CD1c-positive myeloid dendritic cell (primary cell): ENCODE measurements around the gene STK10.
"Not testable (repeated sequence)": the region's sequence is repeated elsewhere in the genome, so short reads cannot be mapped to it uniquely, and the experiment has no call there.

Source experiments
- DNase-seq: peaks from one replicate; pipeline ENCODE4 v3.0.0-alpha.2; 2016; ENCODE audit errors: extremely low spot score

STK10 gene

DNA sequence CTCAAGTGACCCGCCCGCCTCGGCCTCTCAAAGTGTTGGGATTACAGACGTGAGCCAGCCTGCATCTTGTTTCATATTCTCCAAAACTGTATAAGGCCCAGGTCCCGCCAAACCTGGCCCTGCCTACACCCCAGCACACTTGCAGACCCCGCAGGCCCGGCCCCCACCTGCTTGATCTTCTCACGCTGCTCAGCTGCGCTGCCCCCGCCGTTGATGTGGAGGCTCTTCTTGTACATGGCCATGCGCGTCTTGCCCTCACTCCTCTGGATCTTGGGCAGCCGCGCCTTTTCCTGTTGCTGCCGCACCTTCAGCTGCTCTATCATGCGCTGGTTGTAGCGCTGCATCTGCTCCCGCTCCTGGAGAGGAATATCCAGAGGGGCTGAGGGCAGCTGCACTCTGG lies 132.6 kb downstream of the STK10 start:
- DNase-seq: no peak

- DNase-seq: no peak
These were observed 133.3 kb downstream of the STK10 start for GRCh38 chr5:172054611-172055153.

- DNase-seq: peak; percentile 39
These were observed 135.4 kb downstream of the STK10 start for GRCh38 chr5:172052450-172053236.

DNA sequence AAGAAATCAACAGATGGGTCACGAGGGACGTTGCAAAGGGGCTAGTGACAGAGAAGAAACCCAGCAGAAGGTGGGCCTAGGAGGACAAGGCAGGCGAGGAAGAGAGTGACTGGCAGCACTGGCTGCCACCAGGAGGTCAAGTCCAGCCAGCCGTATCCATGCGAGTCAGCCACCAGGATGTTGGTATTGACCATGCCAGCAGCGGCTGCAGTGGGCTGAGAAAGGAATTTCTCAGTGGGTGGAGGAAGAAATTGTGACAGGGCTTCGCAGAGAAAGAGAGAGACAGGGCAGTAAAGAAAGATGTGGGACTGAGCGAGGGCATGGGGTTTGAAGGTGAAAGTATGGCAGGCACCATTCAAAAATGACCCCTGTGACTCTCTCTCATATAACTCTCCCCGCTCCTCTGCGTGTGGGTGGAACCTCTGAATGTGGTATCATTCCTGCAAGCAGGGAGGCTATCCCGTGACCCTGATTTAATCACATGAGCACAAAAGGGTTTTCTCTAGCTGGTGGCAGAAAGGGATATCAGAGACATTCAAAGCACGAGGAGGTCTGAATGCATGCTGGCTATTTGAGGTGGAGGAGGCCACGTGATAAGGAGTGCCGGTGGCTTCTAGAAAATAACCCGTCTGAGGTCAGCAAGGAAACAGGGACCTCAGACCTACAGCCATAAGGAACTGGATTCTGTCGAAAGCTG lies 136.2 kb downstream of the STK10 start:
- no peak for DNase-seq

DNA sequence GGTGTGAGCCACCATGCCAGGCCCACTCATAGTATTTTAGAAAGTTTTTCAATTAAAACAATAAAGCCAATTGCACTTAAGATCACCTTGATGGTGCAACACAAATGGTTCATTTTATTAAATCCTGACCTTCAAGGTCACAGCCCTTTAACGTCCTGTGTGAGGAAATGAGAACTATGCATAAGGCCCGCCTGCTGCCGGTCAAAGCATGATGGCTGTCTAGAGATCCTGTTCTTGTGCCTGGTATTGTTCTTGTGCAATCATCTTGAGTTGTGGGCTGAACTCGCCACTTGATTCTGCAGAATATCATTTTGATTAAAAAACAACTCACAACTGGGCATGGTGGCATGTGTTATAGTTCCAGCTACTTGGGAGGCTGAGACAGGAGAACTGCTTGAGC lies 137.9 kb downstream of the STK10 start:
- peak; percentile 61 for DNase-seq

- DNase-seq: no peak
These were observed 138.7 kb downstream of the STK10 start for GRCh38 chr5:172049226-172049796.

DNA sequence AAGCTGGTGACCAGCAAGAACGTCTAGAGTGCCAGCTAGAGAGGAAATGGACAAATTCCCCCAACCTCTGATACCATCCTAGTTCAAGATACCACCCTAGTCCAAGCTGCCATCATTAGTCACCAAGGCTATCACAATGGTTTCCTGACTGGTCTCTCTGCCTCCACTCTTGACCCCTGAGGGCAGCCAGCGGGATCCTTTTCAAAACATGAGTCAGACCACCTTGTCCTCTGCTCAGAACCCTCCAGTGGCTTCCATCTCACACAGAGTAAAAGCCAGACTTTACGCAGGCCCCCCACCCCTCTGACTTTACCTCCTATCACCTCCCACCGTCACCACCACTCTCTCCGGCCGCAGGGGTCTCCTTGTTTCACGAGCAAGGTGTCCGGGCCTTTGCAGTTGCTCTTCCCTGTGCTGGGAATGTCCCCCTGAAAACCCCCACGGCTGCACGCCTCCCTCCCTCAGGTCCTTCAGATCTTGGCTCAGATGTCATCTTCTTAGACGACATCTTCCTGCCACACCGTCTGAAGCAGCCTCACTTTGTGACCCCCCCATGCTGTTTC lies 139.4 kb downstream of the STK10 start:
- peak; percentile 17 for DNase-seq

GRCh38 chr5:172048170-172048422 lies 139.9 kb downstream of the STK10 start:
- DNase-seq: no peak

DNA sequence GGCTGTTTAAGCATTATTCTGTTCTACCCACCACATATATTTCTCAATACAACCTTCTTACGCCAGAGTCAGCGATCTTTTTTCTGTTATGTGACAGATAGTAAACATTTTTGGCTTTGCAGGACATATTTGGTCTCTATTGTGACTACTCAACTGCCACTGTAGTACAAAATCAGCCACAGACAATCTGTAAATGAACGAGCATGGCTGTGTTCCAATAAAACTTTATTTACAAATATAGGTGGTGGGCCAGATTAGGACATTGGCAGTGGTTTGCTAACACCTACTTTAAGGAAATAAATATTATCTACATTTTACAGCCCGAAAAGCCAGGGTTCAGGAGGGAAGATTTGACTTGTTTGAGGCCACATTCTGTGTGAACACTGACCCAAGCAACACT lies 141.4 kb downstream of the STK10 start:
- no peak for DNase-seq

- DNase-seq: no peak
These were observed 142.8 kb downstream of the STK10 start for GRCh38 chr5:172045315-172045632.

DNA sequence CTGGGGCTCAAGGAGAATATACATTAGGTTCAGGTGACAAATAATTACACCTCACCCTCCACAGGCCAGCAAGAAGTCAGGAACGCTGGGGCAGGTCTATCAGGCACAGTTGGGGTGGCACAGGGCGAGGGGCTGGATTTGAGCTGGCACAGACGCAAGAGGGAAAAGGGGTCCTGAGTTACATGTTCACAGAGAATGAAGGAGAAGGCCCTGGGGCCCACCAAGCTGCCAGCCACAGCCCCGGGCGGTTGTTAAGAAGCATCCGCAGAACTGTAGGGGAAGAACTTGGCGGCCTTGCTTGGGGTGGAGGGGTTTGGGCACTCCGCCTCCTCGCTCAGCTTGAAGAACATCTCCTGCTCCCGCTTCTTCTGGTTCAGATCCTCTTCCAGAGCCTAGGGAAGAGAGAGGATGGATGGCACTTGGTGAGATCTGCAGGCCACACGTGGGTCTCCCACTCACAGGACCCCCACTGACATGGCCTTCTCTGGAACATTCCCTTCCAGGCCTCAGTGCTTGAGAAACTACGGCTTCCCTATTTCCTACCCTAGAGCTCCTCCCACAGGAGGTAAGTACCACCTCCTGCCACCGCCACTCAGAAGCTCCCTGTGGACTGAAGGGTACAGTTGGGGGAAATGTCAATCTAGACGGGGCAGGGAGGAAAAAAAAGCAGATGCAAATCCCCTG lies 143.3 kb downstream of the STK10 start:
- no peak for DNase-seq

- DNase-seq: no peak
These were observed 144.2 kb downstream of the STK10 start for GRCh38 chr5:172043865-172044264.

- no peak for DNase-seq
These were observed 145.8 kb downstream of the STK10 start for GRCh38 chr5:172042183-172042582.

DNA sequence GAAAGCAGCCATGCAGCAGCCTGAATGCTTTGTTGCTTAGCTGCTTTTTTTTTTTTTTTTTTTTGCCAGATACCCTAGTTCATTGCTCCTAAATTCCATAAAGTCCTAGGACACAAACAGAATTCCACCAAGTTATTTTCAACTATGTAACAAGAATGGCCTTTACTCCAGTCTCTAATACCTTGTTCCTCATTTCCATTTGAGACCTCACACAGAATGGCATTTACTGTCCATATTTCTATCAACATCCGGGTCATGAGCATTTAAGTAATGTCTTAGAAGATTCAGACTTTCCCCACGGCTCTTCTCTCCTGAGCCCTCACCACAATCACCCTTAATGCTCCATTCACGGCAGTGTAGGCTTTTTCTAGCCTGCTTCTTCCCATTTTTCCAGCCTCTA lies 149.9 kb downstream of the STK10 start:
- DNase-seq: no peak

GRCh38 chr5:172035049-172035448 lies 153.0 kb downstream of the STK10 start:
- DNase-seq: no peak

DNA sequence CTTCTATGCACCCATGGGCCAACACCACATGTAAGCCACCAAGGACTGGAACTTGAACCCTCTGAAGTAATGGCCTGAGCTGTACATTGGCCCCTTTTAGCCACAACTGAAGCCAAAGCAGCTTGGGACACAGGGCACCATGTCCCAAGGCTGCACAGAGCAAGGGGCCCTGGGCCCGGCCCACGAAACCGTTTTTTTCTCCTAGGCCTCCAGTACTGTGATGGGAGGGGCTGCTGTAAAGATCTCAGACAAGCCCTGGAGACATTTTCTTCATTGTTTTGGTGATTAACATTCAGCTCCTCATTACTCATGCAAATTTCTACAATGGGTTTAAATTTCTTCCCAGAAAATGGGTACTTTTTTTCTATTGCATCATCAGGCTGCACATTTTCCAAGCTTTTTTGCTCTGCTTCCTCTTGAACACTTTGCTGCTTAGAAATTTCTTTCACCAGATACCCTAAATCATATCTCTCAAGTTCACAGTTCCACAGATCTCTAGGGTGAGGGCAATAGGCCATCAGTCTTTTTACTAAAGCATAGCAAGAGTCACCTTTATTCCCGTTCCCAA lies 156.0 kb downstream of the STK10 start:
- no peak for DNase-seq

DNA sequence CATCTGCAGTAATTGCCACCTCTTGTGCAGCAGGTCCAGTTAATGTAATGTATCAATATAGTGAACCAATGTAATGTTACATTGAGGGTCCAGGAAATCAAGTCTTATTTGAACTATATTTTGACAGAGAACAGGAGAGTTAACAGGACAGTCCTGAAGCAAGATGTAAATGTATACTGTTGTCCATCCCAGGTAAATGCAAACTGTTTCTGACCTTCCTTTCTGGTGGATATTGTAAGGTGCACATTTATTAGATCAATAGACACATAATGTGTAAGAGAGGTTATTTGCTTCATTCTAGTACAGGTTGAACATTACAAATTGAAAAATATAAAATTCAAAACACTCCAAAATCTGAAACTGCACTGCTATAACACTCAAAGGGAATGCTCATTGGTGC lies 158.1 kb downstream of the STK10 start:
- no peak for DNase-seq

- DNase-seq: no peak
These were observed 159.9 kb downstream of the STK10 start for GRCh38 chr5:172028167-172028566.

DNA sequence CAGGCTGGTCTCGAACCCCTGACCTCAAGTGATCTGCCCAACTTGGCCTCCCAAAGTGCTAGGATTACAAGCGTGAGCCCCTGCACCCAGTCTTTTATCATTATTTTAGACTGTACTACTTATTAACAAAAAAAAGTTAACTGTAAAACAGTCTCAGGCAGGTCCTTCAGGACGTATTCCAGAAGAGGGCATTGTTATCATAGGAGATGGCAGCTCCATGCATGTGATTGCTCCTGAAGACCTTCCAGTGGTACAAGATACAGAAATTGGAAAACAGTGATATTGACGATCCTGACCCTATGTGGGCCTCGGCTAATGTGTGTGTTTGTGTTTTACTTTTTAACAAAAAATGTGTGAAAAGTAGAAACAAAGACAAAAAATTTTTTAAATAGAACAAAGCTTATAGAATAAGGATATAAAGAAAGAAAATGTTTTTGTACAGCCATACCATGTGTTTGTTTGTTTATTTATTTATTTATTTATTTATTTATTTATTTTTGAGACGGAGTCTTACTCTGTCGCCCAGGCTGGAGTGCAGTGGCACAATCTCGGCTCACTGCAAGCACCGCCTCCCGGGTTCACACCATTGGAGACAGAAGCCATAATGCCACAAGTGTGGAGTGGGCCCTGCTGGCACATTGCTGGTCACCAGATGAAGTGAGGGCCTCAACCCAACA lies 167.8 kb downstream of the STK10 start:
- not testable (repeated sequence) for DNase-seq

- DNase-seq: no peak
These were observed 172.7 kb downstream of the STK10 start for GRCh38 chr5:172015346-172015745.

DNA sequence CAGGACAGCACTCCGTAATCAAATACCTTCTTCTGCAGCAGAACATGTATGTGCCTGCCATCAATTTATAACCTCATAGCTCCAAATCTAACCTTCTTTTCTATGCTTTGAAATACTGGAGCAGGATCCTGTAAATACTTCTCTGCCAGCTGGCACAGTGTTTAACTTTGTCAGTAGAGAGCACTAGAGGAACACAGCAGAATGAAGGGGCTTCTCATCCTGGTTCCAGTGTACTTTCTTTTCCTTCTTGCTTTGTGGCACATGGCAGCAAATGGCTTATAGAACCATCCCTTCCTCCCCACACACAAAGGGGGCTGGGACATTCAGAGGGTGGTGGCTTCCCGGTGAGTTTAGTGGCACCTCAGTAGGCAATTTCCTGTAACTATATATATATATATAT lies 177.7 kb downstream of the STK10 start:
- DNase-seq: no peak
